Endodermal cell (in vitro differentiated cells): Measurements from ENCODE around the gene SCAMP1. TPM values are rescaled to one million over a fixed set of nuclear protein-coding genes. Genes with fewer than 3 reads are reported as not detected.

Experiments
- DNase-seq: peaks from one replicate; pipeline ENCODE4 v3.0.0-alpha.2; 2017
- H3K27ac ChIP-seq: 2 replicates; pipeline ENCODE4 v1.5.1; 2013; ENCODE audit warnings: mild to moderate bottlenecking, low read depth, low read length, moderate library complexity
- H3K27me3 ChIP-seq: 2 replicates; pipeline ENCODE4 v1.6.1; 2013; ENCODE audit warnings: mild to moderate bottlenecking, low read length, moderate library complexity; ENCODE audit not compliant: insufficient read depth, control insufficient read depth, poor library complexity, severe bottlenecking
- H3K36me3 ChIP-seq: 2 replicates; pipeline ENCODE4 v1.7.0; 2013; ENCODE audit warnings: mild to moderate bottlenecking, low read length, moderate library complexity; ENCODE audit not compliant: control insufficient read depth, insufficient read depth
- H3K4me1 ChIP-seq: one replicate; pipeline ENCODE4 v1.7.0; 2013; ENCODE audit warnings: low read length; ENCODE audit not compliant: control insufficient read depth, insufficient read depth
- H3K4me3 ChIP-seq: 2 replicates; pipeline ENCODE4 v1.5.1; 2013; ENCODE audit warnings: mild to moderate bottlenecking, low read length, moderate library complexity
- H3K9ac ChIP-seq: 2 replicates; pipeline ENCODE4 v1.6.1; 2013; ENCODE audit warnings: mild to moderate bottlenecking, low read length, moderate library complexity; ENCODE audit not compliant: poor library complexity, severe bottlenecking; ENCODE audit errors: extremely low read depth
- H3K9me3 ChIP-seq: 2 replicates; pipeline ENCODE4 v1.6.1; 2013; ENCODE audit warnings: mild to moderate bottlenecking, low read length, moderate library complexity; ENCODE audit not compliant: control insufficient read depth
- H3K27ac Mint-ChIP-seq: 2 replicates; pipeline ENCODE4 v1.8.0; 2020; ENCODE audit warnings: mixed read lengths
- H3K27me3 Mint-ChIP-seq: 2 replicates; pipeline ENCODE4 v1.8.0; 2021; ENCODE audit warnings: mild to moderate bottlenecking, mixed read lengths; ENCODE audit not compliant: insufficient read depth
- H3K36me3 Mint-ChIP-seq: 2 replicates; pipeline ENCODE4 v1.8.0; 2020; ENCODE audit warnings: low read depth, mixed read lengths
- H3K4me1 Mint-ChIP-seq: 2 replicates; pipeline ENCODE4 v1.8.0; 2020; ENCODE audit warnings: mixed read lengths
- H3K4me3 Mint-ChIP-seq: 2 replicates; pipeline ENCODE4 v1.8.0; 2020; ENCODE audit warnings: mild to moderate bottlenecking, moderate library complexity, mixed read lengths
- H3K9me3 Mint-ChIP-seq: 2 replicates; pipeline ENCODE4 v1.8.0; 2020; ENCODE audit warnings: mild to moderate bottlenecking, mixed read lengths
- WGBS, 2 experiments: methylation state at CpG; one replicate each; pipeline versions ENCODE4 v1.1.5 to v1.1.7; 2013; ENCODE audit warnings: missing lambda C conversion rate in 2 of 2, mixed read lengths in 1 of 2; ENCODE audit not compliant: insufficient coverage in 1 of 2, insufficient read length in 1 of 2; 5-methylcytosine and 5-hydroxymethylcytosine counted together
- total RNA-seq, 2 donors: library from RNA; stranded (reverse); fragmentation: NEBNext Ultra II Directional in 1 of 2; extraction: Animal tissue kit (Norgen Biotek cat#: 25700) in 1 of 2; gene quantifications; 2 replicates in 1 of 2; 3 replicates in 1 of 2; pipeline ENCODE4 v1.2.1, GENCODE V29; 2021
- TF ChIP-seq, protein P1 (sequence below): fragments of 200-600 bp; sonication (generic); conservative IDR thresholded peaks from 2 replicates; pipeline ENCODE4 v1.5.0; 2021; ENCODE audit warnings: antibody characterized with exemption, mild to moderate bottlenecking

SCAMP1 gene
- total RNA-seq, 2 donors from 2014 or later: 53.3 to 56.4 TPM

DNA sequence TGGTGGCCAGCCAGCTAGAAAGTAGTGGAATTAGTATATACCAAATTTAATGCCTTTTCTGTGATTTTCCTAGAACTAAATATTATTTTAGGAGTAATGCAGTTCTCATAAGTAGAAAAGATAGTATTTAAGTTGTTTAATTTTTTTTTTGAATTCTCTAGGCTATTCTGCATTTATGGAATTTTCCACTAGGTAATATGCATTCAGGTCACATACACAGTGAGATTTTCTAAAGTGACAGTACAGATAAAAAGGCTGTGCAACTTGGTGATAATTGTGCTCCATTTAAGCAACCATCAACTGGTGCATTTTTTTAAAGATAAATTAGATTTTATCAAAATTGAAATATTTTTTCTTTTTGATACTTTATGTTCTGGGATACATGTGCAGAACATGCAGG is 111.5 kb downstream of the SCAMP1 start:
- no peak overlapping the region for H3K27ac Mint-ChIP-seq
- Histone ChIP-seq H3K27me3 (no peaks in the 10 kb centered on the region), H3K36me3 (peaks cover 8% of the 10 kb centered on the region), H3K27ac (no peak overlapping the region), H3K9ac (no peak overlapping the region), H3K4me1 (no peaks in the 10 kb centered on the region), H3K4me3 (no peak overlapping the region), H3K9me3 (no peaks in the 10 kb centered on the region)
- no peaks in the 10 kb centered on the region for H3K27me3 Mint-ChIP-seq
- peaks cover 5% of the 10 kb centered on the region for H3K36me3 Mint-ChIP-seq
- H3K9me3 Mint-ChIP-seq: no peaks in the 10 kb centered on the region
- TF ChIP-seq, protein P1, sequence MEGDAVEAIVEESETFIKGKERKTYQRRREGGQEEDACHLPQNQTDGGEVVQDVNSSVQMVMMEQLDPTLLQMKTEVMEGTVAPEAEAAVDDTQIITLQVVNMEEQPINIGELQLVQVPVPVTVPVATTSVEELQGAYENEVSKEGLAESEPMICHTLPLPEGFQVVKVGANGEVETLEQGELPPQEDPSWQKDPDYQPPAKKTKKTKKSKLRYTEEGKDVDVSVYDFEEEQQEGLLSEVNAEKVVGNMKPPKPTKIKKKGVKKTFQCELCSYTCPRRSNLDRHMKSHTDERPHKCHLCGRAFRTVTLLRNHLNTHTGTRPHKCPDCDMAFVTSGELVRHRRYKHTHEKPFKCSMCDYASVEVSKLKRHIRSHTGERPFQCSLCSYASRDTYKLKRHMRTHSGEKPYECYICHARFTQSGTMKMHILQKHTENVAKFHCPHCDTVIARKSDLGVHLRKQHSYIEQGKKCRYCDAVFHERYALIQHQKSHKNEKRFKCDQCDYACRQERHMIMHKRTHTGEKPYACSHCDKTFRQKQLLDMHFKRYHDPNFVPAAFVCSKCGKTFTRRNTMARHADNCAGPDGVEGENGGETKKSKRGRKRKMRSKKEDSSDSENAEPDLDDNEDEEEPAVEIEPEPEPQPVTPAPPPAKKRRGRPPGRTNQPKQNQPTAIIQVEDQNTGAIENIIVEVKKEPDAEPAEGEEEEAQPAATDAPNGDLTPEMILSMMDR: no peak
- DNase-seq: no peak
- no peak overlapping the region for H3K4me3 Mint-ChIP-seq
- H3K4me1 Mint-ChIP-seq: no peaks in the 10 kb centered on the region

DNA sequence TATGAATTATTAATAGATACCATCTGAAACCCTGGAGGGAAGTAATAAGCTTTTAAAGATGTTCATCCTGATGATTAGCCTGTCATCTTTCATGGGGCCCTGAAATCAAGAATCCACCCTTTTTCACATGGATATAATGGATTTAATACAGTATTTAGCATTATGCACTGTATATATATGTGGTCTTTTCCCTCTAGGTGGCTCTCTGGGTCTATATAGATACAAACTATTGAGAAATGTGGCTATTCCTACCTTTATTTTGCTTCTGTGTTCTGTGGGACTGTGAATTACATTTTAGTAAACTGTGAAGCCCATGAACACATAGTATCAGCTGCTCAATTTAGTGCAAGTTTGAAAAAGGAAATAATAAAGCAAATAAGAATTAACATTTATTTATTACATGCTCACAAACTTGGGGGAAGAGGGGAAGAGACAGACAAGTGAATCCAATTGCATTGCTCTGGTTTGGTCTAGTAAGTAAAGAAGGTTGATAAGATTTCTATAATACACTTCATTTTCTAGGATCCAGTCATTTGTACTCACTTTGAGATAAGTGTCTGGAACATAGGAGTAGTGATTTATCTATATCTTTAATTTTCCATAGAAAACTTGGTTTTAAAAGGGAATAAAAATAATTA is 112.2 kb downstream of the SCAMP1 start:
- no peak overlapping the region for H3K4me3 ChIP-seq
- H3K27ac Mint-ChIP-seq: no peak overlapping the region
- no peaks in the 10 kb centered on the region for H3K27me3 ChIP-seq
- H3K9me3 ChIP-seq: no peaks in the 10 kb centered on the region
- H3K9me3 Mint-ChIP-seq: no peaks in the 10 kb centered on the region
- H3K4me1 Mint-ChIP-seq: no peaks in the 10 kb centered on the region
- no peaks in the 10 kb centered on the region for H3K4me1 ChIP-seq
- DNase-seq: no peak
- H3K4me3 Mint-ChIP-seq: no peak overlapping the region
- no peak overlapping the region for H3K9ac ChIP-seq
- H3K36me3 Mint-ChIP-seq: peaks cover 6% of the 10 kb centered on the region
- peaks cover 8% of the 10 kb centered on the region for H3K36me3 ChIP-seq
- TF ChIP-seq, protein P1: peak; percentile 36
- no peaks in the 10 kb centered on the region for H3K27me3 Mint-ChIP-seq
- no peak overlapping the region for H3K27ac ChIP-seq

DNA sequence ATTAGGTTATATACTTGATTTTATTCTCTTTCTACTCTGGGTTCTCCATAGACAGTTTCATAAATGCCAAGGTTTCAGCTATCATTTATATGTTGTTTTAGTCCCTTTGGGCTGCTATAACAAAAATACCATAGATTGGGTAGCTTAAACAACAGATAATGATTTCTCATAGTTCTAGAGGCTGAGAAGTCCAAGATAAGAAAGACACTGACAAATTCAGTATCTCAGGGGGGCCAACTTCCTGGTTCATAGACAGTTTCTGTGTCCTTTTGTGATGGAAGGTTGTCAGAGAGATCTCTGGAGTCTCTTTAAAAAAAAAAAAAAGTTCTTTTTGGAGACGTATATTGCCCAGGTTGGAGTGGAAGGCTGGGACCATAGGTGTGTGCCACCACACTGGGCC is 113.3 kb downstream of the SCAMP1 start:
- H3K27me3 Mint-ChIP-seq: no peaks in the 10 kb centered on the region

More for the DNA sequence above, 113.3 kb downstream of the SCAMP1 start:
- H3K4me3 Mint-ChIP-seq: no peak overlapping the region
- no peak for DNase-seq
- no peak overlapping the region for H3K27ac Mint-ChIP-seq
- no peaks in the 10 kb centered on the region for H3K27me3 ChIP-seq
- H3K36me3 ChIP-seq: peaks cover 8% of the 10 kb centered on the region
- no peaks in the 10 kb centered on the region for H3K9me3 ChIP-seq
- no peaks in the 10 kb centered on the region for H3K9me3 Mint-ChIP-seq
- no peak overlapping the region for H3K4me3 ChIP-seq
- peaks cover 6% of the 10 kb centered on the region for H3K36me3 Mint-ChIP-seq
- WGBS, 2 experiments: 100% methylated on average over 1 of the region's 1 CpG; no CpG with 5 or more reads in 1 of the 2 experiments
- H3K4me1 ChIP-seq: no peaks in the 10 kb centered on the region
- H3K27ac ChIP-seq: no peak overlapping the region
- TF ChIP-seq, protein P1: no peak
- H3K9ac ChIP-seq: no peak overlapping the region
- no peaks in the 10 kb centered on the region for H3K4me1 Mint-ChIP-seq
